Right ventricle myocardium superior (tissue), 1 donor: ENCODE results near the gene CDCA8. TPM values are rescaled to one million over a fixed set of nuclear protein-coding genes. Genes with fewer than 3 reads are reported as not detected.

Source experiments
- ATAC-seq: fragments of 200-7000 bp; cut with Tn5 transposase; one replicate; pipeline ENCODE4 v1.9.1; 2020; ENCODE audit warnings: mild to moderate bottlenecking; ENCODE audit not compliant: poor library complexity
- DNase-seq: peaks from one replicate; pipeline ENCODE4 v3.0.0-alpha.2; 2020
- intact Hi-C: fragments of 100-400 bp; cut with DNase I; formaldehyde crosslinking; loops from one replicate; pipeline ENCODE4 v1.11.2; 2022
- long read RNA-seq: library from polyadenylated mRNA; unstranded; transcript quantifications from one replicate; pipeline ENCODE4 v2.0.0, GENCODE V29; 2021
- total RNA-seq: library from RNA; stranded (reverse); fragmentation: NEBNext Ultra II Directional; extraction: Animal tissue kit (Norgen Biotek cat#: 25700); gene quantifications from one replicate; pipeline ENCODE4 v1.2.1, GENCODE V29; 2021
- donor health status: DM: no; HTN: yes; CAD: no; lungs with severe emphysema.

CDCA8 gene
- total RNA-seq, result 0.46 TPM
- long read RNA-seq, partial matches to known transcripts, result 0 of 2 reads
- long read RNA-seq, other reads (novel, unspliced or antisense), result 0 of 2 reads

- peak; percentile 96 for ATAC-seq
- DNase-seq, result peak; percentile 98
- intact Hi-C loops, result loop anchor here (10.0 kb wide), 1 partner anchor 163 kb away; the partner anchor contains the start of gene MTF1
These were observed at the start of gene CDCA8 for GRCh38 chr1:37692078-37692833. TSS of gene CDCA8 (plus strand) at chr1:37692516. CDS start at chr1:37692691, 175 bp downstream.

GRCh38 chr1:37647281-37647680 lies 45.0 kb upstream of the CDCA8 start:
- intact Hi-C loops, result no loop called here

DNA sequence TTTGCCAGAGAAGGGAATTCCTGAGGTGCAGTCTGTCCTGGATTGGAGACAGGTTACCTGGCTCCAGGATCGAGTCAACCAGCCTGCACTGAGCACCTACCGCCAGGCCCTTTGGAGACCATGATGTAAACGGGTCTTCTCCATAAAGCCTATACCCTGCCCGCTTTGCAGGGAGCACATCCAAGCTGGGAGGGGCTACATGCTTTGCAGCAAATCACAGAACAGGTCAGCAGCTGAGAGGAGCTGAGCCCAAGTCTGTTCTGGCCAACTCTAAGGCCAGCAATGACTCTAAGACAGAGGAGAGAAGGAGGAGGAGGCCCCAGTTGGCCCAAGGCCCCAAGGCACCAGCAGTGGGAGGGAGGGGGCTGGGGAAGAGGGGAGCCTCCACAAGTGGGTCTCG lies 42.1 kb upstream of the CDCA8 start:
- intact Hi-C loops, result no loop called here
- no peak for ATAC-seq
- DNase-seq, result no peak

More at GRCh38 chr1:37647281-37647680, 45.0 kb upstream of the CDCA8 start:
- no peak for ATAC-seq
- no peak for DNase-seq

DNA sequence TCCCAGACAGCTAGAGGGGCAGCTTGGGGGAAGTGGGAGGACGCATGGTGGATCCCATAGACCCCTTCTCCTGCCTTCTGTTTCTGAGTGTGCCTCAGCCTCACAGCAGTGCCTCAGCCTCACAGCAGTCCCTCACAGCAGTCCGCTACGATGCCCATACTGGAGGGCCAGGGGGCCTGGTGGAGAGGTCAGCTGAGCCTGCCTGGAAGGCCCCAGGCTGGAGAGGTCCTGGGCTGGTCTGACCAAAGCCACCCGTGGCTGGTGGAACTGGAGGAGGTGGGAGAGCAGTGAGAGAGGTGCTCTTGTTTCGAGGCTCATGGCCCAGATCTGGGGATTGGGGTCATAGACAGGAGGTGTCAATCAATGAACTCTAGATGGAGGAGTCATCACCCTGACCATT lies 41.6 kb upstream of the CDCA8 start:
- DNase-seq (no peak), ATAC-seq (no peak)
- intact Hi-C loops, result no loop called here

DNA sequence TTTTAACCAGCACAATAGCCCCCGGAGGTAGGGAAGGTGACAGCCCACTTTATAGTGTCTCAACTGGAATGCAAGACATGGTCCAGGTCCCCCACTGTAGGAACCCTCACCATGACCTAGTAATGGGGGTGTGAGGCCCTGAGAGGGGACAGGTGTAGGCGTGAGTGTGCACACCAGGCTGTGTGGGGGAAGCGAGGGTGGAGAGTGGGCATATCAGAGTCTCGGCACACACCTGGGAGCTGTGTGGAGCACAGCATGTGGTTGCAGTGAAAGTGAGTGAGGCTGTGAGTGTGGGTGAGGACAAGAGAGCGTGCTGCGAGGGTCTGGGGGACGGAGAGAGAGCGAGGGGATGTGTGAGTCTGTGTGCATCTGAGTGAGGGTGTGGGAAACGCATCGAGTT lies 40.5 kb upstream of the CDCA8 start:
- intact Hi-C loops, result no loop called here
- ATAC-seq, result no peak
- no peak for DNase-seq

- intact Hi-C loops, result no loop called here
- DNase-seq (no peak), ATAC-seq (no peak)
These were observed 39.3 kb upstream of the CDCA8 start for GRCh38 chr1:37652976-37653375.

- DNase-seq (no peak), ATAC-seq (no peak)
- intact Hi-C loops, result no loop called here
These were observed 38.4 kb upstream of the CDCA8 start for GRCh38 chr1:37653906-37654305.

DNA sequence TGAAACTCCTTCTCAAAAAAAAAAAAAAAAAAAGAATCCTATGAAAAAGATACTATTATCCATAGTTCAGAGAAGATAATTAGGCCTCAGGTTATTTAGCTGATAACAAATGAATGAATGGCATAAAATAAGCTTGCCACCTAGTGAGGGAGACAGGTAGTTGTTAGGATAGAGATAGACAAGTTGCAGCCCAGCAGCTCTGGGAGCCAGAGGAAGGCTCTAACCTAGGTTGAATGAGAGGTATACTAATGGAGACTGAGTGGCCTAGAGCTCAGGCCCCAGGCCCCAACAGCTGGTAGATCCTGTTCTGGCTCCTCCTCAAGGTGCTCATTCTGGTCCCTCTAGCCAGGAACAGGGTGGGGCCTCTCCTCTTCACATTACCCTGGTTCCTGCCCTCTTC lies 37.0 kb upstream of the CDCA8 start:
- ATAC-seq (no peak), DNase-seq (no peak)
- intact Hi-C loops, result no loop called here

GRCh38 chr1:37656026-37656425 lies 36.3 kb upstream of the CDCA8 start:
- intact Hi-C loops, result no loop called here
- no peak for ATAC-seq

DNA sequence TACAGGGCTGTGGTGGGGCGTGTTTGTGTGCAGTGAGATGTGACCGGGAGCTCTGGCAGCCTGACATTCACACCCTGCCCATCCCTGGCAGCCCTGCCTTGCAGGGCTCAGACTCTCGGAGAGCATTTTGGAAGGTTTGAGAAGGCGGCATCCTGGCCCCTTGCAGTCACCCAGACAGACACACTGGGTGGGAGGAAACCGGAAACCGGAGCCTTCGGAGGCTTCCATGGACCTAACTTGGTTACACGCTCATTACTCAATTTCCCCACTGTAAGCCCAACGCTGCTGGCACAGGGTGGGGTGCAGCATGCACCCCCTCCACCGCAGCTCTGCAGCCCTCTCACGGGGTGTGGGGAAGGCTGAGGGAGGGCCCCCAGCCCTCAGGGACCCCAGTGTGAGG lies 35.4 kb upstream of the CDCA8 start:
- no peak for DNase-seq
- no peak for ATAC-seq
- intact Hi-C loops, result no loop called here

More at GRCh38 chr1:37656026-37656425, 36.3 kb upstream of the CDCA8 start:
- no peak for DNase-seq

DNA sequence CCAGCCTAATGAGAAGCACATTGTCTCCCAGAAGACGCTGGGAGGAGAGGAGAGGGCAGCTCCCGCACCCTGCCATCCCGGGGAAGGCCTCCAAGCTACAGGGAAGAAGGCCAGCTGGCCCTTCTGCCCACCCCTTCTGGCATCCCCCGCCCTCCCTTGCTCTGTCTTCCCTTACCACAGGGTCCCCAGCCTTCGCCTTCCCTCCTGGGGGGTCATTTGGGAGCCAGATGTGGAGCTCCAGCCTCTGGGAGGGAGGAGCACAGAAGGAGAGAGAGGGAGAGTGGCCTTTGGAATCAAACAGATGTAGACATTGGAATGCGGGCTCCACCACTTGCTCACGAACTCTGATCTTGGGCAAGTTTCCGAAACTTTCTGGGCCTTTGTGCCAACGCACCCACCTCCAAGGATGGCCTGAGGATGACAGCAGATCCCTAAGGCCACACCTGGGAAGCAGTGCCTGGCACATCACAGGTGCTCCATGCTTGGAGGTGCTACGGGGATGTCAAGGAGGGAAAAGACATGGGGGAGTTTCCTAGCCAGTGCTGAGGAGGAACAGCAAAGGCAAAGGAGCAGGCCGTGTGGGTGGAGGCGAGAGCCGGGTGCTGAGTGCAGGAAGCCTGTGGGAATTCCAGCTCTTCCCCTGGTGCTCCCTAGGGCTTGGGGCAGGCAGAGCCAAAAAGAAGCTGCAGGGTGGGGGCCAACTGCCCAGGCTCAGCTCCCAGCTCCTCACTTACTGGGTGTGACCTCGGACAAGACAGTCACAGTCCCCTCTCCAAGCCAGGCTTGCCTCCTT lies 34.5 kb upstream of the CDCA8 start:
- ATAC-seq, result no peak
- DNase-seq, result no peak
- intact Hi-C loops, result no loop called here

DNA sequence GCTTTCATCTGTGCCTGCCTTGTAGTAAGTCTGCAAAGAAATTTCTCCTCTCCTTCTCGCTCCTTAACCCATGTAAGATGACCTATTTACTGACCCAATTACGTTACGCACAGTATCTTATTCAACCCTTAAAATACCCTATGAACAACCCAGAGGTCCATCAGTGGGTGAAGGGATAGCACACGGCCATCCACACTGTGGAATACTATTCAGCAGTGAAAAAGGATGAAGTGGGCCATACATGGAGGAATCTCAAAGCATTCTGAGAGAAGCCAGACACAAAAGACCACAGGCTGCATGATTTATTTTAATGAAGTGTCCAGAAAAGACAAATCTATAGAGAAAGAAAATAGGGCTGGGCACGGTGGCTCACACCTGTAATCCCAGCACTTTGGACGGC lies 33.8 kb upstream of the CDCA8 start:
- intact Hi-C loops, result no loop called here
- DNase-seq, result no peak
- no peak for ATAC-seq

DNA sequence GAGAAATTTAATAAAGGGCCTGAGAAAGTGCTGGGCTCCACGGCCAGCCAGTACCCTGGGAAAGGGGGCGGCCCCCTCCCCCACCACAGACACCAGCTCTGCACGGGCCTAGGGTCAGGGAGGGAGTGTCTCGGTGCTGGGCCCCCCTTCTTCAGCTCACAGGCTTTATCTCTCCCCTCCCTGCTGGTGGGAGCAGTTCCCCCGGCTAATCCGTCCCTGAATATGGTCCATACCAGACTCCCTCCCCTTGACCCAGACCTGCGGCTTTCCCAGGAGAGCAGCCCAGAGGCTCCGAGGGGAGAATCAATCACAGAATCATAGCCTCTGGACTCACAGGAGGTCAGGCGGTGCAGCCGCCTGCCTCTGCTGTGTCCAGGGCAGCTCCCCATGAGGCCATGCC lies 31.7 kb upstream of the CDCA8 start:
- DNase-seq (no peak), ATAC-seq (no peak)
- intact Hi-C loops, result no loop called here

DNA sequence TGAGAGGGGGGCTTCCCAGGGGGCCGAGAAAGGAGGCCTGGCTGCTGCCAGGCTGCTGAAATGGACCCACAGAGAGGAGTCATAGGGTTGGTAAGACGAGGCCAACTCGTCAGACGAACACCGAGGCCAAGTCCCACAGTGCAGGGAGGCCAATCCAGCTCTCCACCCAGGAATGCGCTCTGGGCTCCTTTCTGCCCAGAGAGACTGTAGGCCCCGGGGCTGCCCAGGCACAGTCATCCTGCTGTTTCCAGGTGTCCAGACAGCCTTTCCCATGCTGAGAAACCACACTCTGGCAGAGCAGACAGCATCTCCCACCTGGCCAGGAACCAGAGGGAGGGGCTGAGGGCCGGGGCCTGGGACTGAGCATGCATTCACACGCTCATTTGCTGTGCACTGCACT lies 30.9 kb upstream of the CDCA8 start:
- no peak for ATAC-seq
- intact Hi-C loops, result no loop called here

DNA sequence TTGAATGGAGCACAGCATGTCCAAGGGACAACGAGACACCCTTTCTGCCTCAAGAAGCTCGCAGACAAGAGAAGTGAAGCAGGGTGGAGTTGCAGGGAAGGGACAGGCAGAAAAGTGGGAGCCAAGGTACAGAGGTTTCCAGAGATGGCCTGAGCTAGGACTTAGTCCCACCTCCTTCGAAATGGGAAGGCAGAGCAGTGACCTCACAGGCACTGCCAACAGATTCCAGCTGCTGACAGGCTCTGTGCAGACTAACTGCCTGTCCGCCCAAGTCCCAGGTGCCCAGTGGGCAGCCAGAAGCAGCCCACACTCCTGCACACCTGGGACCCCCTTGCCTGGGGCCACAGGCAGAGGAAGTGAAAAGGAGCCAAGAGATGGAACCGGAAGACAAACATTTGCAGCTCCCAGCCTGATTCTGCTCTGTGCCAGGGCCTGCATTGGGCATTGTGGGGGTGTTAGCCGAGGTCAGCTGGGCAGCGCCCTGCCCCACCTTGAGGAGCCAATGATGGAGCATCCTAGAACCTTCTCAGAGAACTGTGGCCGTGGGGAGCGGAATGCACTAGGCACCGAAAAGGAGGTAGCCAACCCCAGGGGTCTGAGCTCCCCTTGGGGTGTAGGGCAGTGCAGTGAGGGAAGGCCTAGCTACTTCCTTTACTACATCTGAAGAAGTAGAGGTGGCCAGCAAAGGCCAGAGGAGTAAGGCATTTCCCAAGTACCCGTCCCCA lies 30.1 kb upstream of the CDCA8 start:
- ATAC-seq, result no peak
- no peak for DNase-seq
- intact Hi-C loops, result no loop called here

More for the DNA sequence above, 30.9 kb upstream of the CDCA8 start:
- no peak for DNase-seq

- ATAC-seq, result no peak
- no peak for DNase-seq
- intact Hi-C loops, result no loop called here
These were observed 28.8 kb upstream of the CDCA8 start for GRCh38 chr1:37663426-37664000.

- DNase-seq (no peak), ATAC-seq (no peak)
- intact Hi-C loops, result no loop called here
These were observed 26.0 kb upstream of the CDCA8 start for GRCh38 chr1:37666241-37666867.

GRCh38 chr1:37667023-37667671 lies 25.2 kb upstream of the CDCA8 start:
- DNase-seq (no peak), ATAC-seq (no peak)
- intact Hi-C loops, result no loop called here
